GM12892 (cell line): ENCODE results near the gene INSIG1.

Source experiments
- POLR2A ChIP-seq: IDR thresholded peaks from 2 replicates; pipeline ENCODE4 v1.6.1; 2011; ENCODE audit warnings: low read depth, low read length, control low read depth
- POLR2AphosphoS5 ChIP-seq: IDR thresholded peaks from 2 replicates; pipeline ENCODE4 v1.6.1; 2011; ENCODE audit warnings: low read depth, low read length, control low read depth
- TAF1 ChIP-seq: IDR thresholded peaks from 2 replicates; pipeline ENCODE4 v1.6.1; 2011; ENCODE audit warnings: low read depth, mild to moderate bottlenecking, control low read depth, low read length, borderline replicate concordance

GRCh38 chr7:155276042-155276799 lies 21.5 kb upstream of the INSIG1 start:
- no peak for TF ChIP-seq POLR2A
- TF ChIP-seq POLR2AphosphoS5: no peak
- TF ChIP-seq TAF1: no peak
